Measurements from ENCODE around the gene ZNF350.

The ZNF350 gene

GRCh38 chr19:51915324-51915867, 71.2 kb downstream of the ZNF350 start:
- Histone ChIP-seq H3K27ac (ENCODE audit: low read length) (no peak overlapping the region), H2AFZ (ENCODE audit: low read length) (no peak overlapping the region), H4K20me1 (ENCODE audit: insufficient read depth, low read length) (no peaks in the 10 kb centered on the region), H3K9ac (ENCODE audit: low read length) (no peak overlapping the region), H3K27me3 (replicated peaks; ENCODE audit: insufficient read depth, low read length) (no peaks in the 10 kb centered on the region), H3K79me2 (ENCODE audit: low read length) (no peaks in the 10 kb centered on the region), H3K9me3 (replicated peaks; ENCODE audit: insufficient read depth, low read length) (no peaks in the 10 kb centered on the region), H3K9me2 (replicated peaks; ENCODE audit: insufficient read depth, low read length) (no peaks in the 10 kb centered on the region), H3K4me1 (ENCODE audit: low read length) (no peaks in the 10 kb centered on the region), H3K4me2 (ENCODE audit: low read depth, low read length) (no peak overlapping the region), H3K36me3 (replicated peaks; ENCODE audit: insufficient read depth, low read length) (no peaks in the 10 kb centered on the region), H3F3A (ENCODE audit: insufficient read depth, low read length) (no peaks in the 10 kb centered on the region), H3K4me3 (ENCODE audit: low read length) (no peak overlapping the region)
- DNase-seq = no peak
- TF ChIP-seq EZH2phosphoT487 (IDR thresholded peaks at IDR 0.05; ENCODE audit: low read length) (no peak), EZH2 (optimal IDR thresholded peaks at IDR 0.05; ENCODE audit: low read depth, low read length) (no peak), CTCF (IDR thresholded peaks at IDR 0.05; ENCODE audit: low read length) (no peak)

Data from MM.1S (cell line).